ENCODE data around the gene KDM4B. TPM values are rescaled to one million over a fixed set of nuclear protein-coding genes. Genes with fewer than 3 reads are reported as not detected.

Gene KDM4B
- polyA plus RNA-seq, 1 of the 3 experiments (the other 2 are of a cell fraction) = 12.2 TPM

DNA sequence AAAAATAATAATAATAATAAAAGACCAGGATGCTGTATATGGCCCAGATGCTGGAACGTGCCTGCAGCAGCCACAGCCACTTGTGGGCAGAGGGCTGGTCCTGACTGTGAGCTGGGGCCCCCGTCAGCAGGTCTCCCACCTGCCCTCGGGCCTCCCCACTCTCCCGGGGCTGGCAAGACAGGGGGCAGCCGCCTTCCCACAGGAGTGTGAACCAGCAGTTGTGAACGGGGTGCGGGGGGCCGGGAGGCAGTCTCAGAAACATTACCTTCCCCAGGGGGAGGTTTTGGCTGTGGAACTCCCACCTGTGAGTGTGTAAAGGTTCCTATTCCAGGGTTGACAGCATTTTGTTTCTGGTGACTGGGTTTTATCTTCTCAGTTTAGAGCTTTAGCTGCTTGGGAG is 151.4 kb downstream of the KDM4B start:
- Histone ChIP-seq H3K9ac (no peak overlapping the region), H3K9me3 (no peaks in the 10 kb centered on the region), H3K9me2 (no peaks in the 10 kb centered on the region), H3K4me3 (ENCODE audit: low read depth in 2 of 2, low read length in 1 of 2) (no peak overlapping the region), H3K36me3 (replicated peaks in 1 of 2; ENCODE audit: control insufficient read depth in 1 of 2, insufficient read depth in 2 of 2, low read length in 1 of 2) (peaks cover 0 to 35% of the 10 kb centered on the region in 2 experiments), H3F3A (replicated peaks; ENCODE audit: insufficient read depth) (no peaks in the 10 kb centered on the region), H3K79me2 (ENCODE audit: insufficient read depth) (no peaks in the 10 kb centered on the region), H3K27me3 (ENCODE audit: insufficient read depth) (no peaks in the 10 kb centered on the region), H3K4me1 (ENCODE audit: control insufficient read depth in 1 of 2, insufficient read depth in 2 of 2, low read depth in 1 of 2, low read length in 1 of 2) (peaks cover 0 to 3% of the 10 kb centered on the region in 2 experiments; a peak in 1 of 4 replicates), H2AFZ (ENCODE audit: low read depth) (no peak overlapping the region), H3K4me2 (no peak overlapping the region), H4K20me1 (ENCODE audit: insufficient read depth) (no peaks in the 10 kb centered on the region), H3K27ac (ENCODE audit: low read depth in 2 of 2, low read length in 1 of 2) (no peak overlapping the region)
- DNase-seq = no peak
- ChIA-PET CTCF (no interaction called here), POLR2A (no interaction called here)
- 83% methylated on average over 1 of the region's 8 CpGs for WGBS (ENCODE audit: low lambda C conversion rate)
- TF ChIP-seq POLR2AphosphoS5 (IDR thresholded peaks at IDR 0.05; ENCODE audit: low read depth, low read length) = no peak
- no peak for TF ChIP-seq FOSL2 (IDR thresholded peaks at IDR 0.05; ENCODE audit: borderline replicate concordance, low read depth)
- TF ChIP-seq FOXJ3 (CRISPR knock-in tag; IDR thresholded peaks at IDR 0.05) = no peak
- no peak for TF ChIP-seq EZH2phosphoT487 (IDR thresholded peaks at IDR 0.05; ENCODE audit: borderline replicate concordance, low read depth)
- TF ChIP-seq MEF2A (IDR thresholded peaks at IDR 0.05; ENCODE audit: borderline replicate concordance, low read depth) = no peak
- no peak for TF ChIP-seq MXI1 (IDR thresholded peaks at IDR 0.05; ENCODE audit: low read depth, low read length)
- TF ChIP-seq, protein P1, sequence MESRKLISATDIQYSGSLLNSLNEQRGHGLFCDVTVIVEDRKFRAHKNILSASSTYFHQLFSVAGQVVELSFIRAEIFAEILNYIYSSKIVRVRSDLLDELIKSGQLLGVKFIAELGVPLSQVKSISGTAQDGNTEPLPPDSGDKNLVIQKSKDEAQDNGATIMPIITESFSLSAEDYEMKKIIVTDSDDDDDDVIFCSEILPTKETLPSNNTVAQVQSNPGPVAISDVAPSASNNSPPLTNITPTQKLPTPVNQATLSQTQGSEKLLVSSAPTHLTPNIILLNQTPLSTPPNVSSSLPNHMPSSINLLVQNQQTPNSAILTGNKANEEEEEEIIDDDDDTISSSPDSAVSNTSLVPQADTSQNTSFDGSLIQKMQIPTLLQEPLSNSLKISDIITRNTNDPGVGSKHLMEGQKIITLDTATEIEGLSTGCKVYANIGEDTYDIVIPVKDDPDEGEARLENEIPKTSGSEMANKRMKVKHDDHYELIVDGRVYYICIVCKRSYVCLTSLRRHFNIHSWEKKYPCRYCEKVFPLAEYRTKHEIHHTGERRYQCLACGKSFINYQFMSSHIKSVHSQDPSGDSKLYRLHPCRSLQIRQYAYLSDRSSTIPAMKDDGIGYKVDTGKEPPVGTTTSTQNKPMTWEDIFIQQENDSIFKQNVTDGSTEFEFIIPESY (IDR thresholded peaks at IDR 0.05; ENCODE audit: borderline replicate concordance, low read depth) = no peak
- no peak for TF ChIP-seq RAD21 (IDR thresholded peaks at IDR 0.05; ENCODE audit: low read length)
- TF ChIP-seq TAF1 (IDR thresholded peaks at IDR 0.05; ENCODE audit: borderline replicate concordance, low read depth, low read length) = no peak
- no peak for TF ChIP-seq RCOR1 (IDR thresholded peaks at IDR 0.05; ENCODE audit: low read length)
- no peak for TF ChIP-seq FOXM1 (IDR thresholded peaks at IDR 0.05; ENCODE audit: low read depth)
- TF ChIP-seq GABPA (IDR thresholded peaks at IDR 0.05; ENCODE audit: low read depth) = no peak
- TF ChIP-seq EP300 (IDR thresholded peaks at IDR 0.05; ENCODE audit: borderline replicate concordance in 1 of 2, low read depth in 1 of 2, low read length in 1 of 2) = no peak
- TF ChIP-seq, protein P2, sequence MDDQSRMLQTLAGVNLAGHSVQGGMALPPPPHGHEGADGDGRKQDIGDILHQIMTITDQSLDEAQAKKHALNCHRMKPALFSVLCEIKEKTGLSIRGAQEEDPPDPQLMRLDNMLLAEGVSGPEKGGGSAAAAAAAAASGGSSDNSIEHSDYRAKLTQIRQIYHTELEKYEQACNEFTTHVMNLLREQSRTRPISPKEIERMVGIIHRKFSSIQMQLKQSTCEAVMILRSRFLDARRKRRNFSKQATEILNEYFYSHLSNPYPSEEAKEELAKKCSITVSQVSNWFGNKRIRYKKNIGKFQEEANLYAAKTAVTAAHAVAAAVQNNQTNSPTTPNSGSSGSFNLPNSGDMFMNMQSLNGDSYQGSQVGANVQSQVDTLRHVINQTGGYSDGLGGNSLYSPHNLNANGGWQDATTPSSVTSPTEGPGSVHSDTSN (IDR thresholded peaks at IDR 0.05) = no peak
- TF ChIP-seq GATA2 (CRISPR knock-in tag; IDR thresholded peaks at IDR 0.05) = no peak
- no peak for TF ChIP-seq CHD2 (IDR thresholded peaks at IDR 0.05; ENCODE audit: low read length, partially characterized antibody)

DNA sequence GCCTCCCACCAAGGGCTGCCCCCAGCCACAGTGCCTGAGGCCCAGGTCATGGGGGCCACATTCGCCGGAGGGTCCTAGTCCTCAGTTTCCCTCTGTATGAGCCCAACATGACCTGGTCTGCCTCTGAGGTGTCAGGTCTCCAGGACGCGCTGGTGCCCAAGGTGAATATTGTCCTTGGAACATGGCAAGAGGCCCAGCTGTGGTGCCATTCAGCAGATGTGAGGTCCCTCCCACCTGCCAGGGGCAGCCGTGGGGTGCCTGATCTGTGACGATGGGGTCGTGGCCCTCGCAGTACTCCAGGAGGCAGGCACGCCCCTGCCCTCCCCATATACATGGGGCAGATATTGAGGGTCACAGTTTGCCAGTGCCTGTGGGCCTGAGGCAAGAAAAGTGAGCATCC is 151.9 kb downstream of the KDM4B start:
- WGBS (ENCODE audit: low lambda C conversion rate) = no CpG with 5 or more reads among the region's 9 CpGs
- Histone ChIP-seq H3K4me3 (ENCODE audit: low read depth in 2 of 2, low read length in 1 of 2) (no peak overlapping the region), H3K9ac (no peak overlapping the region), H3K27me3 (ENCODE audit: insufficient read depth) (no peaks in the 10 kb centered on the region), H3K79me2 (ENCODE audit: insufficient read depth) (no peaks in the 10 kb centered on the region), H3K9me3 (no peaks in the 10 kb centered on the region), H3K4me2 (no peak overlapping the region), H3K9me2 (no peaks in the 10 kb centered on the region), H3K4me1 (ENCODE audit: control insufficient read depth in 1 of 2, insufficient read depth in 2 of 2, low read depth in 1 of 2, low read length in 1 of 2) (peaks cover 0 to 3% of the 10 kb centered on the region in 2 experiments; a peak in 1 of 4 replicates), H3K27ac (ENCODE audit: low read depth in 2 of 2, low read length in 1 of 2) (no peak overlapping the region), H3F3A (replicated peaks; ENCODE audit: insufficient read depth) (no peaks in the 10 kb centered on the region), H3K36me3 (replicated peaks in 1 of 2; ENCODE audit: control insufficient read depth in 1 of 2, insufficient read depth in 2 of 2, low read length in 1 of 2) (peaks cover 0 to 31% of the 10 kb centered on the region in 2 experiments), H4K20me1 (ENCODE audit: insufficient read depth) (no peaks in the 10 kb centered on the region), H2AFZ (ENCODE audit: low read depth) (no peak overlapping the region)
- ChIA-PET POLR2A (no interaction called here), CTCF (no interaction called here)
- no peak for DNase-seq
- no peak for TF ChIP-seq FOXJ3 (CRISPR knock-in tag; IDR thresholded peaks at IDR 0.05)
- TF ChIP-seq, protein P3, sequence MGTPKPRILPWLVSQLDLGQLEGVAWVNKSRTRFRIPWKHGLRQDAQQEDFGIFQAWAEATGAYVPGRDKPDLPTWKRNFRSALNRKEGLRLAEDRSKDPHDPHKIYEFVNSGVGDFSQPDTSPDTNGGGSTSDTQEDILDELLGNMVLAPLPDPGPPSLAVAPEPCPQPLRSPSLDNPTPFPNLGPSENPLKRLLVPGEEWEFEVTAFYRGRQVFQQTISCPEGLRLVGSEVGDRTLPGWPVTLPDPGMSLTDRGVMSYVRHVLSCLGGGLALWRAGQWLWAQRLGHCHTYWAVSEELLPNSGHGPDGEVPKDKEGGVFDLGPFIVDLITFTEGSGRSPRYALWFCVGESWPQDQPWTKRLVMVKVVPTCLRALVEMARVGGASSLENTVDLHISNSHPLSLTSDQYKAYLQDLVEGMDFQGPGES (IDR thresholded peaks at IDR 0.05; ENCODE audit: low read depth, low read length) = no peak
- TF ChIP-seq NRF1 (IDR thresholded peaks at IDR 0.05; ENCODE audit: low read depth, low read length) = no peak
- no peak for TF ChIP-seq POLR2AphosphoS5 (IDR thresholded peaks at IDR 0.05; ENCODE audit: low read depth, low read length)
- TF ChIP-seq RXRA (IDR thresholded peaks at IDR 0.05; ENCODE audit: borderline replicate concordance, low read depth) = no peak
- no peak for TF ChIP-seq FOXM1 (IDR thresholded peaks at IDR 0.05; ENCODE audit: low read depth)
- no peak for TF ChIP-seq TAF1 (IDR thresholded peaks at IDR 0.05; ENCODE audit: borderline replicate concordance, low read depth, low read length)
- TF ChIP-seq RAD21 (IDR thresholded peaks at IDR 0.05; ENCODE audit: low read length) = no peak
- no peak for TF ChIP-seq EP300 (IDR thresholded peaks at IDR 0.05; ENCODE audit: borderline replicate concordance in 1 of 2, low read depth in 1 of 2, low read length in 1 of 2)
- TF ChIP-seq ELF1 (IDR thresholded peaks at IDR 0.05) = no peak
- TF ChIP-seq, protein P4, sequence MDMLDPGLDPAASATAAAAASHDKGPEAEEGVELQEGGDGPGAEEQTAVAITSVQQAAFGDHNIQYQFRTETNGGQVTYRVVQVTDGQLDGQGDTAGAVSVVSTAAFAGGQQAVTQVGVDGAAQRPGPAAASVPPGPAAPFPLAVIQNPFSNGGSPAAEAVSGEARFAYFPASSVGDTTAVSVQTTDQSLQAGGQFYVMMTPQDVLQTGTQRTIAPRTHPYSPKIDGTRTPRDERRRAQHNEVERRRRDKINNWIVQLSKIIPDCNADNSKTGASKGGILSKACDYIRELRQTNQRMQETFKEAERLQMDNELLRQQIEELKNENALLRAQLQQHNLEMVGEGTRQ (IDR thresholded peaks at IDR 0.05; ENCODE audit: borderline replicate concordance, low read depth, low read length) = no peak
- TF ChIP-seq SIN3A (IDR thresholded peaks at IDR 0.05; ENCODE audit: borderline replicate concordance, low read depth, low read length) = no peak
- TF ChIP-seq, protein P5, sequence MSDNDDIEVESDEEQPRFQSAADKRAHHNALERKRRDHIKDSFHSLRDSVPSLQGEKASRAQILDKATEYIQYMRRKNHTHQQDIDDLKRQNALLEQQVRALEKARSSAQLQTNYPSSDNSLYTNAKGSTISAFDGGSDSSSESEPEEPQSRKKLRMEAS (IDR thresholded peaks at IDR 0.05; ENCODE audit: low read depth) = no peak
- TF ChIP-seq TCF12 (IDR thresholded peaks at IDR 0.05) = no peak
- TF ChIP-seq RFX5 (IDR thresholded peaks at IDR 0.05; ENCODE audit: low read length) = no peak
